ENCODE measurements around the gene ALK. TPM values are rescaled to one million over a fixed set of nuclear protein-coding genes. Genes with fewer than 3 reads are reported as not detected.

ALK gene
- total and polyA plus RNA-seq, 7 donors = 0.31 to 2.9 (median 1.2) TPM; not detected in 1

- Histone ChIP-seq H3K4me1 (peaks cover 0 to 25% (median 3%) of the 10 kb centered on the region in 4 donors), H3K4me3 (no peak overlapping the region), H3K27me3 (no peaks in the 10 kb centered on the region), H3K27ac (no peak overlapping the region), H3K36me3 (no peaks in the 10 kb centered on the region), H3K9me3 (no peaks in the 10 kb centered on the region)
- intact Hi-C loops (cut with DNase I) = no loop called here
- TF ChIP-seq POLR2AphosphoS5 (IDR thresholded peaks at IDR 0.05) (no peak), CTCF (IDR thresholded peaks at IDR 0.05) (no peak), EP300 (IDR thresholded peaks at IDR 0.05) (no peak), POLR2A (IDR thresholded peaks at IDR 0.05) (no peak)
- 50 to 60% methylated on average over 3 of the region's 3 CpGs for WGBS, 2 donors
- no peak for DNase-seq
These were observed 158.0 kb downstream of the ALK start for GRCh38 chr2:29763371-29763770.

- Histone ChIP-seq H3K27me3 (no peaks in the 10 kb centered on the region), H3K36me3 (no peaks in the 10 kb centered on the region), H3K9me3 (no peaks in the 10 kb centered on the region), H3K4me1 (peaks cover 0 to 17% (median 0%) of the 10 kb centered on the region in 4 donors), H3K4me3 (no peak overlapping the region), H3K27ac (no peak overlapping the region)
- 70 to 79% methylated on average over 5 of the region's 5 CpGs for WGBS, 2 donors
- DNase-seq = no peak
- TF ChIP-seq POLR2AphosphoS5 (IDR thresholded peaks at IDR 0.05) (no peak), EP300 (IDR thresholded peaks at IDR 0.05) (no peak), POLR2A (IDR thresholded peaks at IDR 0.05) (no peak), CTCF (IDR thresholded peaks at IDR 0.05) (no peak)
- intact Hi-C loops (cut with DNase I) = no loop called here
These were observed 159.1 kb downstream of the ALK start for GRCh38 chr2:29762239-29762638.

GRCh38 chr2:29761278-29761677 is 160.1 kb downstream of the ALK start:
- H3K4me3 ChIP-seq = no peak overlapping the region
- peaks cover 0 to 17% (median 0%) of the 10 kb centered on the region in 4 donors for H3K4me1 ChIP-seq
- no peaks in the 10 kb centered on the region for H3K27me3 ChIP-seq
- H3K27ac ChIP-seq = no peak overlapping the region
- no peaks in the 10 kb centered on the region for H3K36me3 ChIP-seq
- no peaks in the 10 kb centered on the region for H3K9me3 ChIP-seq
- no peak for DNase-seq
- intact Hi-C loops (cut with DNase I) = no loop called here
- TF ChIP-seq EP300 (IDR thresholded peaks at IDR 0.05) (no peak), CTCF (IDR thresholded peaks at IDR 0.05) (no peak), POLR2AphosphoS5 (IDR thresholded peaks at IDR 0.05) (no peak), POLR2A (IDR thresholded peaks at IDR 0.05) (no peak)
- WGBS, 2 donors = 43 to 71% methylated on average over 1 of the region's 1 CpG

GRCh38 chr2:29760008-29760407 is 161.4 kb downstream of the ALK start:
- no peak overlapping the region for H3K27ac ChIP-seq
- 85 to 94% methylated on average over 3 of the region's 3 CpGs for WGBS, 2 donors
- DNase-seq = no peak
- TF ChIP-seq EP300 (IDR thresholded peaks at IDR 0.05) (no peak), POLR2AphosphoS5 (IDR thresholded peaks at IDR 0.05) (no peak), POLR2A (IDR thresholded peaks at IDR 0.05) (no peak), CTCF (IDR thresholded peaks at IDR 0.05) (no peak)
- intact Hi-C loops (cut with DNase I) = no loop called here
- H3K9me3 ChIP-seq = no peaks in the 10 kb centered on the region
- H3K4me1 ChIP-seq = peaks cover 0 to 17% (median 0%) of the 10 kb centered on the region in 4 donors
- H3K27me3 ChIP-seq = no peaks in the 10 kb centered on the region
- no peaks in the 10 kb centered on the region for H3K36me3 ChIP-seq
- H3K4me3 ChIP-seq = no peak overlapping the region

GRCh38 chr2:29759360-29759759 is 162.0 kb downstream of the ALK start:
- Histone ChIP-seq H3K4me1 (peaks cover 0 to 17% (median 0%) of the 10 kb centered on the region in 4 donors), H3K4me3 (no peak overlapping the region), H3K27me3 (no peaks in the 10 kb centered on the region), H3K36me3 (no peaks in the 10 kb centered on the region), H3K27ac (no peak overlapping the region), H3K9me3 (no peaks in the 10 kb centered on the region)
- intact Hi-C loops (cut with DNase I) = no loop called here
- no peak for DNase-seq
- 88 to 92% methylated on average over 4 of the region's 4 CpGs for WGBS, 2 donors
- TF ChIP-seq CTCF (IDR thresholded peaks at IDR 0.05) (no peak), POLR2AphosphoS5 (IDR thresholded peaks at IDR 0.05) (peak in 2 of 4 donors; percentile 38 to 59)

All from sigmoid colon (tissue), 7 donors.